Motor neuron (in vitro differentiated cells): ENCODE results near the gene FRMD4A. TPM values are rescaled to one million over a fixed set of nuclear protein-coding genes. Genes with fewer than 3 reads are reported as not detected.
"Not testable (repeated sequence)": the region's sequence is repeated elsewhere in the genome, so short reads cannot be mapped to it uniquely, and the experiment has no call there.

Experiments used
- ATAC-seq, 8 experiments: fragments of 200-7000 bp; cut with Tn5 transposase; replicated peaks in 6 of 8; 2 replicates each; pipeline ENCODE4 v1.8.0; 2021; ENCODE audit warnings: mild to moderate bottlenecking in 8 of 8, moderate library complexity in 8 of 8
- H3K27ac ChIP-seq, 2 donors: fragments of 250-450 bp; sonication (Bioruptor Pico); 2 replicates each; pipeline ENCODE4 v1.9.0; 2021; ENCODE audit warnings: antibody characterized with exemption in 2 of 2, mild to moderate bottlenecking in 2 of 2, moderate library complexity in 1 of 2
- H3K4me1 ChIP-seq, 2 donors: fragments of 250-450 bp; sonication (Bioruptor Pico); replicated peaks in 1 of 2; 2 replicates each; pipeline ENCODE4 v1.6.1; 2021; ENCODE audit warnings: antibody characterized with exemption in 2 of 2, mild to moderate bottlenecking in 2 of 2, moderate library complexity in 1 of 2
- H3K4me3 ChIP-seq, 5 donors: fragments of 250-450 bp; sonication (Bioruptor Pico); 2 replicates each; pipeline ENCODE4 v1.9.0; 2021; ENCODE audit warnings: antibody characterized with exemption in 5 of 5, mild to moderate bottlenecking in 5 of 5, moderate library complexity in 4 of 5
- WGBS, 10 experiments: fragments of 450-650 bp; shearing (Covaris generic); methylation state at CpG; one replicate each; pipeline ENCODE4 v1.0.0; 2022; 5-methylcytosine and 5-hydroxymethylcytosine counted together
- in situ Hi-C, 9 experiments: fragments of 400-800 bp; cut with MboI; loops; one replicate each; pipeline ENCODE4 v1.15.0; 2021; ENCODE audit warnings: low sequenced_read_pairs in 9 of 9, low pct_unique_long_range_greater_than_20kb in 2 of 9; ENCODE audit not compliant: unreplicated experiment in 9 of 9
- total RNA-seq, 8 experiments: library from RNA; unstranded; fragments of 300-600 nt; gene quantifications; 2 replicates each; pipeline versions ENCODE4 v1.2.3 to v1.2.4, GENCODE V29; 2022

The FRMD4A gene
- total RNA-seq, 8 experiments from 2014 or later = 18.6 to 87.3 (median 44.5) TPM

- in situ Hi-C loops = no loop called here
- Histone ChIP-seq H3K4me3 (no peak overlapping the region), H3K4me1 (peaks cover 22 to 42% of the 10 kb centered on the region in 2 donors), H3K27ac (no peak overlapping the region)
- peak in 1 of 8 experiments; percentile 21 for ATAC-seq
- WGBS, 10 experiments = 58 to 100% (median 91%) methylated on average over 1 to 2 of the region's 2 CpGs; no CpG with 5 or more reads in 2 of the 10 experiments
These were observed 270.2 kb downstream of the FRMD4A start for GRCh38 chr10:14060320-14061070.

GRCh38 chr10:14056610-14057332 lies 274.0 kb downstream of the FRMD4A start:
- in situ Hi-C loops = no loop called here
- peak; percentile 53 to 93 (median 88) for ATAC-seq
- H3K4me3 ChIP-seq = no peak overlapping the region
- 2 to 45% (median 8%) methylated on average over 2 to 6 of the region's 6 CpGs; no CpG with 5 or more reads in 1 of the 10 experiments for whole genome bisulfite sequencing, 10 experiments
- H3K27ac ChIP-seq = peak overlapping the region; percentile 56 to 69
- H3K4me1 ChIP-seq = peaks cover 18 to 42% of the 10 kb centered on the region in 2 donors

- H3K4me3 ChIP-seq = no peak overlapping the region
- no peak overlapping the region for H3K27ac ChIP-seq
- WGBS, 10 experiments = 40 to 100% (median 80%) methylated on average over 1 to 5 of the region's 5 CpGs; no CpG with 5 or more reads in 1 of the 10 experiments
- ATAC-seq = no peak
- in situ Hi-C loops = no loop called here
- H3K4me1 ChIP-seq = peaks cover 27 to 29% of the 10 kb centered on the region in 2 donors
These were observed 277.8 kb downstream of the FRMD4A start for GRCh38 chr10:14052931-14053330.

- H3K4me1 ChIP-seq = peaks cover 8 to 9% of the 10 kb centered on the region in 2 donors
- peak in 4 of 8 experiments; percentile 13 to 66 (median 27) for ATAC-seq
- WGBS, 10 experiments = 63 to 95% (median 73%) methylated on average over 2 to 3 of the region's 4 CpGs; no CpG with 5 or more reads in 5 of the 10 experiments
- in situ Hi-C loops = no loop called here
- no peak overlapping the region for H3K4me3 ChIP-seq
- no peak overlapping the region for H3K27ac ChIP-seq
These were observed 280.1 kb downstream of the FRMD4A start for GRCh38 chr10:14050598-14050997.

- Histone ChIP-seq H3K4me3 (no peak overlapping the region), H3K4me1 (peaks cover 7 to 9% of the 10 kb centered on the region in 2 donors), H3K27ac (no peak overlapping the region)
- 63 to 100% (median 89%) methylated on average over 1 to 6 of the region's 6 CpGs for WGBS, 10 experiments
- in situ Hi-C loops = no loop called here
- ATAC-seq = peak in 1 of 8 experiments; percentile 38
These were observed 281.7 kb downstream of the FRMD4A start for GRCh38 chr10:14048930-14049613.

- Histone ChIP-seq H3K27ac (no peak overlapping the region), H3K4me3 (no peak overlapping the region), H3K4me1 (peaks cover 7 to 9% of the 10 kb centered on the region in 2 donors)
- no peak for ATAC-seq
- in situ Hi-C loops = no loop called here
- WGBS, 10 experiments = 22 to 100% (median 100%) methylated on average over 1 to 2 of the region's 2 CpGs; no CpG with 5 or more reads in 3 of the 10 experiments
These were observed 283.3 kb downstream of the FRMD4A start for GRCh38 chr10:14047431-14047830.

- H3K27ac ChIP-seq, in situ Hi-C loops, ATAC-seq, H3K4me3 ChIP-seq: not testable (repeated sequence)
- peaks cover 6 to 14% of the 10 kb centered on the region in 2 donors for H3K4me1 ChIP-seq
- WGBS, 10 experiments = 88 to 100% (median 93%) methylated on average over 1 to 7 of the region's 7 CpGs
These were observed 288.7 kb downstream of the FRMD4A start for GRCh38 chr10:14042051-14042450.

- in situ Hi-C loops = no loop called here
- 4 to 95% (median 67%) methylated on average over 1 to 9 of the region's 9 CpGs for WGBS, 10 experiments
- Histone ChIP-seq H3K4me1 (peaks cover 6 to 14% of the 10 kb centered on the region in 2 donors), H3K27ac (no peak overlapping the region), H3K4me3 (no peak overlapping the region)
- ATAC-seq = peak in 2 of 8 experiments; percentile 54 to 58
These were observed 289.7 kb downstream of the FRMD4A start for GRCh38 chr10:14040787-14041631.

GRCh38 chr10:14039968-14040668 lies 290.6 kb downstream of the FRMD4A start:
- 25 to 93% (median 75%) methylated on average over 1 to 4 of the region's 4 CpGs; no CpG with 5 or more reads in 3 of the 10 experiments for whole genome bisulfite sequencing, 10 experiments
- in situ Hi-C loops = no loop called here
- Histone ChIP-seq H3K4me3 (no peak overlapping the region), H3K27ac (no peak overlapping the region), H3K4me1 (peaks cover 6 to 14% of the 10 kb centered on the region in 2 donors)
- peak in 6 of 8 experiments; percentile 42 to 77 (median 60) for ATAC-seq

GRCh38 chr10:14036233-14036632 lies 294.5 kb downstream of the FRMD4A start:
- Histone ChIP-seq H3K4me1 (peaks cover 6 to 14% of the 10 kb centered on the region in 2 donors), H3K27ac (no peak overlapping the region), H3K4me3 (no peak overlapping the region)
- WGBS, 10 experiments = 73 to 100% (median 89%) methylated on average over 2 to 7 of the region's 7 CpGs; no CpG with 5 or more reads in 2 of the 10 experiments
- no peak for ATAC-seq
- in situ Hi-C loops = no loop called here

GRCh38 chr10:14035506-14035905 lies 295.2 kb downstream of the FRMD4A start:
- no peak overlapping the region for H3K27ac ChIP-seq
- in situ Hi-C loops = no loop called here

More at GRCh38 chr10:14035506-14035905, 295.2 kb downstream of the FRMD4A start:
- 43 to 96% (median 78%) methylated on average over 3 to 6 of the region's 6 CpGs for WGBS, 10 experiments
- Histone ChIP-seq H3K4me3 (no peak overlapping the region), H3K4me1 (peaks cover under 1 to 10% of the 10 kb centered on the region in 2 donors)
- no peak for ATAC-seq
